ENCODE measurements around the gene LRRC38. TPM values are rescaled to one million over a fixed set of nuclear protein-coding genes. Genes with fewer than 3 reads are reported as not detected.

LRRC38 gene
- total RNA-seq, 1 donor: not detected

DNA sequence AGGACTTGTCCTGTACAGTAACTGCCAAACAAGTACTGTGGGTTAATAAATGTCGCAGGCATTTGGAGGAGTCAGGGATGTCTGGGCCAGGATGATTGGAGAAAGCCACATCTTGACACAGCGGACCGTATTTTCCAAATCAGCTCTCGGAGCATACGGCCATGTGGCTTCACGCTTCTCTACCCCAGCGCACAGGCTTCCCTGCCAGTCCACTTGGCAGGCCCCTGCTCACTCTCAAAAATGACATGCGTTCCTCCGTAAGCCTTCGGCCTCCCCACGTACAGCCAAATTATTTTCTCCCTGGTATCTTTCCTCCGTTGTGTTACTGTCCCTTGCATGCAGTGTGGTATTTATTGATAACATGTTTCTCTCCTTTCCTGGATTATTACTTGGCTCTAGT is 7.2 kb upstream of the LRRC38 start:
- Histone ChIP-seq H3K9me3 (ENCODE audit: low read depth, low read length) (no peaks in the 10 kb centered on the region), H3K4me1 (ENCODE audit: insufficient read depth, low read length) (no peaks in the 10 kb centered on the region), H3K79me2 (ENCODE audit: insufficient read depth, low read length) (no peaks in the 10 kb centered on the region), H4K20me1 (ENCODE audit: insufficient read depth, low read length) (no peaks in the 10 kb centered on the region), H2AFZ (ENCODE audit: low read length) (no peak overlapping the region), H3K36me3 (ENCODE audit: insufficient read depth, low read length) (no peaks in the 10 kb centered on the region), H3K27me3 (ENCODE audit: insufficient read depth, low read length) (no peaks in the 10 kb centered on the region), H3K4me3 (ENCODE audit: insufficient read depth, low read length) (no peak overlapping the region), H3K4me2 (ENCODE audit: insufficient read depth, low read length) (no peak overlapping the region), H3K27ac (ENCODE audit: low read depth, low read length) (no peak overlapping the region)
- TF ChIP-seq, protein P1, sequence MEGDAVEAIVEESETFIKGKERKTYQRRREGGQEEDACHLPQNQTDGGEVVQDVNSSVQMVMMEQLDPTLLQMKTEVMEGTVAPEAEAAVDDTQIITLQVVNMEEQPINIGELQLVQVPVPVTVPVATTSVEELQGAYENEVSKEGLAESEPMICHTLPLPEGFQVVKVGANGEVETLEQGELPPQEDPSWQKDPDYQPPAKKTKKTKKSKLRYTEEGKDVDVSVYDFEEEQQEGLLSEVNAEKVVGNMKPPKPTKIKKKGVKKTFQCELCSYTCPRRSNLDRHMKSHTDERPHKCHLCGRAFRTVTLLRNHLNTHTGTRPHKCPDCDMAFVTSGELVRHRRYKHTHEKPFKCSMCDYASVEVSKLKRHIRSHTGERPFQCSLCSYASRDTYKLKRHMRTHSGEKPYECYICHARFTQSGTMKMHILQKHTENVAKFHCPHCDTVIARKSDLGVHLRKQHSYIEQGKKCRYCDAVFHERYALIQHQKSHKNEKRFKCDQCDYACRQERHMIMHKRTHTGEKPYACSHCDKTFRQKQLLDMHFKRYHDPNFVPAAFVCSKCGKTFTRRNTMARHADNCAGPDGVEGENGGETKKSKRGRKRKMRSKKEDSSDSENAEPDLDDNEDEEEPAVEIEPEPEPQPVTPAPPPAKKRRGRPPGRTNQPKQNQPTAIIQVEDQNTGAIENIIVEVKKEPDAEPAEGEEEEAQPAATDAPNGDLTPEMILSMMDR (IDR thresholded peaks at IDR 0.05; ENCODE audit: extremely low read depth, low read depth, low read length): no peak
- no peak for DNase-seq (ENCODE audit: insufficient read length, low spot score, missing footprints)

DNA sequence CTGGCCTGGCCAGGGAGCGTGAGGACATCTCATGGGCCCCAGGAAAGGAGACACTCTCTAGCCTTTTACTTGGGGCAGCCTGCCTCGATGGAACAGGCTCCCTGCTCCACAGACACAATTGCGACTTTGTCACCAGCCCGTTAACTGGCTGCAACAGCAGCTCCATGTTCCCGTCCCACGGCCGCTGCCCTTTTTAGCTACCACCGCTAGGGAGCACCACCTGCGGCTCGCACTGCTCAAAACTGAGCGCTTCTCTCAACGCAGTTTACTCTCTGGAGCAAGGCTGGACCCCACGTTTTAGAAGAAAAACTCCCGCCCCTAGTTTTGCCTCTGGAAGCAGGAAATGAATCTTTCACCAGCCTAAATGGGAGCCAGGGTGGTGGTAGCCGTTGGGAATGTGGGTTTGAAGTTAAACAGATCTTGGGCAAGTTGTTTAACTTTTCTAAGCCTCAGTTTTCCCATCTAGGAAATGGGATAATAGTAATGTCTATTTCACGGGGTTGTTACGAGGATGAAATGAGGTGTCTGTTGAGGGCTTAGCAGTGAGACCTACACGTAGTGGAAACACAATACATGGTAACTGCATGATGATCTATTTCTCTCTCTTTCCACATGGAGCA is 3.5 kb upstream of the LRRC38 start:
- DNase-seq (ENCODE audit: insufficient read length, low spot score, missing footprints): no peak
- no peaks in the 10 kb centered on the region for H3K9me3 ChIP-seq (ENCODE audit: low read depth, low read length)
- H4K20me1 ChIP-seq (ENCODE audit: insufficient read depth, low read length): no peaks in the 10 kb centered on the region
- no peak overlapping the region for H3K4me2 ChIP-seq (ENCODE audit: insufficient read depth, low read length)
- H3K36me3 ChIP-seq (ENCODE audit: insufficient read depth, low read length): no peaks in the 10 kb centered on the region
- TF ChIP-seq, protein P1 (IDR thresholded peaks at IDR 0.05; ENCODE audit: extremely low read depth, low read depth, low read length): peak; percentile 20
- H2AFZ ChIP-seq (ENCODE audit: low read length): no peak overlapping the region
- no peaks in the 10 kb centered on the region for H3K27me3 ChIP-seq (ENCODE audit: insufficient read depth, low read length)
- no peaks in the 10 kb centered on the region for H3K4me1 ChIP-seq (ENCODE audit: insufficient read depth, low read length)
- H3K27ac ChIP-seq (ENCODE audit: low read depth, low read length): no peak overlapping the region
- H3K4me3 ChIP-seq (ENCODE audit: insufficient read depth, low read length): no peak overlapping the region
- no peaks in the 10 kb centered on the region for H3K79me2 ChIP-seq (ENCODE audit: insufficient read depth, low read length)

DNA sequence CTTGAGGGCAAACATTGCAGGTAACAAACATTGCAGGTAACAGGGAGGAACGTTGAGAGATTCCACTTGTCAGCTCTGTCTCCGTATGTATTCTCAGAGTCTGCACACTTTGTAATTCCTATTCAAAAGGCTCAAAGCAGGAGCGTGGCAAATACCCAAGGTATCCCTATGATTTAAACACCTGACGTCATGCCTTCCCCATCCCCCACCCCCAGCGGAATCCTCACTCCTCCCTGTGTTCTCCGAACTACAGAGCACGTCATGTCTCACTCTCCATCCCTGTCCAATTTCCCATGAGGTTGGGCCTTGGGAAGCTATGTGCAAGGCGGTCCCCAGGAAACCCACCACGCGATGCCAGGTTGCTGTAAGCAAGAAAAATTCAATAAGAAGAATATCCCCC is 2.8 kb upstream of the LRRC38 start:
- Histone ChIP-seq H3K27ac (ENCODE audit: low read depth, low read length) (no peak overlapping the region), H3K36me3 (ENCODE audit: insufficient read depth, low read length) (no peaks in the 10 kb centered on the region), H4K20me1 (ENCODE audit: insufficient read depth, low read length) (no peaks in the 10 kb centered on the region), H3K4me3 (ENCODE audit: insufficient read depth, low read length) (no peak overlapping the region), H3K9me3 (ENCODE audit: low read depth, low read length) (no peaks in the 10 kb centered on the region), H3K27me3 (ENCODE audit: insufficient read depth, low read length) (no peaks in the 10 kb centered on the region), H2AFZ (ENCODE audit: low read length) (no peak overlapping the region), H3K4me2 (ENCODE audit: insufficient read depth, low read length) (no peak overlapping the region), H3K4me1 (ENCODE audit: insufficient read depth, low read length) (no peaks in the 10 kb centered on the region), H3K79me2 (ENCODE audit: insufficient read depth, low read length) (no peaks in the 10 kb centered on the region)
- DNase-seq (ENCODE audit: insufficient read length, low spot score, missing footprints): no peak
- TF ChIP-seq, protein P1 (IDR thresholded peaks at IDR 0.05; ENCODE audit: extremely low read depth, low read depth, low read length): no peak

DNA sequence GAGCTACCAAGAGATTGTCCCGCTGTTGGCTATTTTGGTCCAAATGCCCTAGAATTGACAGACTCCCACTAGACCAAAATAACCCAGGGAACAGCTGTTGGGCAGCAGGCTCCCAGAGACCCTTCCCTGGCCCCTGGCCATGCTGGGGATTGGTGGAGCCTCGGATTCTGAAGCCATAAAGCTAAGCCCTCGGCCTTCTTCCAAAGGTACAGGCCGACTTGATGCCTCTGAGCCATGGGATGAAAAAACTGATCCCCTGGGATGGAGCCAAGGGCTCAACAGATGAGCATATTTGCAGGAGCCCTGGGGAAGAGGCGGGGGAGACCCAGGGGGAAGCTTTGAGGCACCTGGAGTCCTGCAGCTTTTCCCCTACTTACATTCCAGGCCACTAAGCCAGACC is 1.0 kb upstream of the LRRC38 start:
- Histone ChIP-seq H3K9me3 (ENCODE audit: low read depth, low read length) (no peaks in the 10 kb centered on the region), H3K4me3 (ENCODE audit: insufficient read depth, low read length) (no peak overlapping the region), H3K4me2 (ENCODE audit: insufficient read depth, low read length) (no peak overlapping the region), H3K27me3 (ENCODE audit: insufficient read depth, low read length) (no peaks in the 10 kb centered on the region), H3K4me1 (ENCODE audit: insufficient read depth, low read length) (no peaks in the 10 kb centered on the region), H3K79me2 (ENCODE audit: insufficient read depth, low read length) (no peaks in the 10 kb centered on the region), H2AFZ (ENCODE audit: low read length) (no peak overlapping the region), H3K36me3 (ENCODE audit: insufficient read depth, low read length) (no peaks in the 10 kb centered on the region), H3K27ac (ENCODE audit: low read depth, low read length) (no peak overlapping the region), H4K20me1 (ENCODE audit: insufficient read depth, low read length) (no peaks in the 10 kb centered on the region)
- DNase-seq (ENCODE audit: insufficient read length, low spot score, missing footprints): no peak
- TF ChIP-seq, protein P1 (IDR thresholded peaks at IDR 0.05; ENCODE audit: extremely low read depth, low read depth, low read length): no peak
